Activated T-helper 17 cell treated with anti-CD3 and anti-CD28 coated beads, Interleukin-2, amount 50 U/mL, for 72 hours (primary cell): ENCODE data around the gene GAB4. TPM values are rescaled to one million over a fixed set of nuclear protein-coding genes. Genes with fewer than 3 reads are reported as not detected.
"Not testable (repeated sequence)": the region's sequence is repeated elsewhere in the genome, so short reads cannot be mapped to it uniquely, and the experiment has no call there.

ENCODE experiments used
- ATAC-seq: fragments of 150-1000 bp; cut with Tn5 transposase; replicated peaks from 2 replicates; pipeline ENCODE4 v1.10.0; 2021; ENCODE audit warnings: mild to moderate bottlenecking, moderate library complexity
- H3K27ac Mint-ChIP-seq: one replicate; pipeline ENCODE4 v1.8.0; 2022; ENCODE audit warnings: mixed read lengths
- H3K27me3 Mint-ChIP-seq: one replicate; pipeline ENCODE4 v1.8.0; 2022; ENCODE audit warnings: mixed read lengths
- H3K36me3 Mint-ChIP-seq: one replicate; pipeline ENCODE4 v1.8.0; 2022; ENCODE audit warnings: low read depth, mild to moderate bottlenecking, mixed read lengths
- H3K4me1 Mint-ChIP-seq: one replicate; pipeline ENCODE4 v1.8.0; 2022; ENCODE audit warnings: mixed read lengths
- H3K4me3 Mint-ChIP-seq: one replicate; pipeline ENCODE4 v1.8.0; 2022; ENCODE audit warnings: mild to moderate bottlenecking, mixed read lengths
- H3K9me3 Mint-ChIP-seq: one replicate; pipeline ENCODE4 v1.8.0; 2022; ENCODE audit warnings: mixed read lengths
- total RNA-seq, 2 donors: library from RNA; stranded (reverse); gene quantifications; one replicate each; pipeline ENCODE4 v1.2.3, GENCODE V29; 2022

Gene GAB4, protein sequence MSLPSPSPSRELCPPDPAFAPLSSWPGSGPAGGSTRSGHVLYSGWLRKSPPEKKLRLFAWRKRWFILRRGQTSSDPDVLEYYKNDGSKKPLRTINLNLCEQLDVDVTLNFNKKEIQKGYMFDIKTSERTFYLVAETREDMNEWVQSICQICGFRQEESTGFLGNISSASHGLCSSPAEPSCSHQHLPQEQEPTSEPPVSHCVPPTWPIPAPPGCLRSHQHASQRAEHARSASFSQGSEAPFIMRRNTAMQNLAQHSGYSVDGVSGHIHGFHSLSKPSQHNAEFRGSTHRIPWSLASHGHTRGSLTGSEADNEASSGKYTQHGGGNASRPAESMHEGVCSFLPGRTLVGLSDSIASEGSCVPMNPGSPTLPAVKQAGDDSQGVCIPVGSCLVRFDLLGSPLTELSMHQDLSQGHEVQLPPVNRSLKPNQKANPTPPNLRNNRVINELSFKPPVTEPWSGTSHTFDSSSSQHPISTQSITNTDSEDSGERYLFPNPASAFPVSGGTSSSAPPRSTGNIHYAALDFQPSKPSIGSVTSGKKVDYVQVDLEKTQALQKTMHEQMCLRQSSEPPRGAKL
- total RNA-seq, result not detected

GRCh38 chr22:17007852-17008731 is at the start of gene GAB4:
Gene GAB4 (minus strand): TSS chr22:17008222. CDS start chr22:17008114, 108 bp downstream.
- H3K4me3 Mint-ChIP-seq, result no peak within 1 kb of the TSS
- H3K27me3 Mint-ChIP-seq, result peaks cover 62% of the 10 kb centered on the region
- H3K4me1 Mint-ChIP-seq, result no peaks in the 10 kb centered on the region
- no peak within 1 kb of the TSS for H3K27ac Mint-ChIP-seq
- ATAC-seq, result no peak
- H3K36me3 Mint-ChIP-seq, result no peaks in the 10 kb centered on the region
- no peaks in the 10 kb centered on the region for H3K9me3 Mint-ChIP-seq

DNA sequence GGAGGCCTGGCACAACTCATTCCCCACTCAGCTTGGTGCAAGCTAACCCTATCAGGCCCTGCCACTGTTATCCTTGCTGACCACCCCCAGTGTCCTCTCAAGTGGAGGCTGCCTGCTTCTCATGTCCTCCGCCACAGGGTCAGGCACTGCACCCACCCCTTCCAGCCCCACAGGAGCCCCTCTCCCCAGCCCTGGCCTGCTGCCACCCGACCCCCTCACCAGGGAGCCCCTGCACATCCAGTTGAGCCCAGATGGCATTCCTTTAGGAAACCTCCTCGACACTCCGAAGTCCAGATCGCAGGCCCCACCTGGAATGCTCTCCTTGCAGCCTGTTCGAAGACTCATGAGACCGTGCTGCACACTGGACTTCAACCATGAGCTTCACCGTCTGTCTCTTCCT is 48.8 kb upstream of the GAB4 start:
- H3K36me3 Mint-ChIP-seq, result no peaks in the 10 kb centered on the region
- H3K4me3 Mint-ChIP-seq, result no peak overlapping the region
- ATAC-seq, result no peak
- H3K27ac Mint-ChIP-seq, result no peak overlapping the region
- H3K27me3 Mint-ChIP-seq, result peaks cover 17% of the 10 kb centered on the region
- no peaks in the 10 kb centered on the region for H3K9me3 Mint-ChIP-seq
- peaks cover 4% of the 10 kb centered on the region for H3K4me1 Mint-ChIP-seq

- Mint-ChIP-seq H3K27ac (no peak overlapping the region), H3K27me3 (peaks cover 12% of the 10 kb centered on the region), H3K36me3 (no peaks in the 10 kb centered on the region), H3K4me1 (peaks cover 4% of the 10 kb centered on the region), H3K4me3 (no peak overlapping the region), H3K9me3 (no peaks in the 10 kb centered on the region)
- no peak for ATAC-seq
Measured at GRCh38 chr22:17056058-17056457, 48.0 kb upstream of the GAB4 start.

DNA sequence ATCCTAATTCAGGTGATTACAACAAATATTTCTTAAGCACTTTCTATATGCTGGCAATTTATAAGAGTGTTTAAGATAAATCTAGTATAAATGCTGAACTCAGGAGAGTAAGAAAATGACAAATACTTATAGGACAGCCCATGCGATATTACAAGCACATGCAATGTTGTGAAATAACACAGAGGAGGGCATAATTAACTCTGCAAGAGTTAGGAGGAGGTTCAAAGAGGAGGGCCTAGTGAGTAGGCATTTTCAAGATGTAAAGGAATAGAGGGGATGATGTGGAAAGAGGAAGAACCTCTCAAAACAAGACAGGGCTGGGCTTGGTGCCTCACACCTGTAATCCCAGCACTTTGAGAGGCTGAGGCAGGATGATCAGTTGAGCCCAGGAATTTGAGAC is 39.6 kb upstream of the GAB4 start:
- ATAC-seq, result no peak
- H3K27ac Mint-ChIP-seq, result no peak overlapping the region
- H3K27me3 Mint-ChIP-seq, result peaks cover 7% of the 10 kb centered on the region
- no peak overlapping the region for H3K4me3 Mint-ChIP-seq
- peaks cover 5% of the 10 kb centered on the region for H3K4me1 Mint-ChIP-seq
- H3K9me3 Mint-ChIP-seq, result no peaks in the 10 kb centered on the region
- H3K36me3 Mint-ChIP-seq, result no peaks in the 10 kb centered on the region

- Mint-ChIP-seq H3K4me3 (no peak overlapping the region), H3K27ac (no peak overlapping the region), H3K4me1 (peaks cover 5% of the 10 kb centered on the region), H3K36me3 (no peaks in the 10 kb centered on the region), H3K9me3 (no peaks in the 10 kb centered on the region), H3K27me3 (peaks cover 7% of the 10 kb centered on the region)
- no peak for ATAC-seq
Measured at GRCh38 chr22:17046566-17047348, 38.7 kb upstream of the GAB4 start.

GRCh38 chr22:17043521-17043920 is 35.5 kb upstream of the GAB4 start:
- H3K4me1 Mint-ChIP-seq, result peaks cover 5% of the 10 kb centered on the region
- no peak overlapping the region for H3K4me3 Mint-ChIP-seq
- H3K9me3 Mint-ChIP-seq, result no peaks in the 10 kb centered on the region
- H3K27ac Mint-ChIP-seq, result no peak overlapping the region
- peaks cover 7% of the 10 kb centered on the region for H3K27me3 Mint-ChIP-seq
- no peaks in the 10 kb centered on the region for H3K36me3 Mint-ChIP-seq
- no peak for ATAC-seq

DNA sequence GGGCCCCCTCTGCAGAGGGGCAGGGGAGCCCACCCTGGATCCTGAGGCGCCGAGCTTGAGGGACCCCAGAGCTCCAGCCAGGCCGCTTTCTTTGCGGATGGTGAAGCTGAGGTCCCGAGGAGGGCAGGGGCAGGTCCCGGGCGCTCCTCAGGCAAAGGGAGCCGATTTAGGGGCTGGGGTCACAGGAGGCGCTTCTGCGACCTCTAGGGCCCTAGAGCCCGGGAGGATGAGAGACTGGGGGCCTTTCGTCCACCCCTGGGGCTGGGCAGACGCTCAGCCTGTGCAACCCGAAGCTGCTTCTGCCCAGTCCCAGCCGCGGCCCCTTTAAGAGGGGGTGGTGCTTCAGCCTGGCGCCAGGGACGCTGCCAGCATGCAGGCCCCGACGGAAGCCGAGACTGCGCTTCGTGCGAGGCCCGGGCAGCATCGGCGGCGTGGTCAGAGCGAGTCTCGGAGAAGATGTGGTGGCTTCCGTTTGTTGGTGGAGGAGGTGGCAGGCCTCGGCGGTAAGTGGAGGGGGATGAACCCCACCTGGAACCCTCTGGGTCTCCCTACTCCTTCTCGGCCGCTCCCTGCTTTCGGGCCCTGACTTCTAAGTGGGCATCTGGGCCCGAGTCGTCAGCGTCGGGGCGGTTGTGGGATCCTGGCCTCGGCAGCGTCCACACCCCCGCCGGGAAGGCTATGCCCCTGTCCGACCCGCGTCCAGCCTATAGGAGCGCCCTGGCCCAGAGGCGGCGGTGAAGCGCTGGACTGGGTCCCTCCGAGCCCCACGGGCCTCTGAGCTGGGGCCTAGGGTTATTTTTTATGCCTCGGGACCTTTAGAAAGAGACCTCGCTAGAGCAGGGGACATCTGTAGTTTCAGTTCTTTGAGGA is 29.1 kb upstream of the GAB4 start:
- H3K27me3 Mint-ChIP-seq, H3K9me3 Mint-ChIP-seq, H3K36me3 Mint-ChIP-seq, H3K27ac Mint-ChIP-seq, H3K4me1 Mint-ChIP-seq: not testable (repeated sequence)
- ATAC-seq, result peak; percentile 85
- peak overlapping the region; percentile 39 for H3K4me3 Mint-ChIP-seq

GRCh38 chr22:17035976-17036841 is 28.2 kb upstream of the GAB4 start:
- H3K4me1 Mint-ChIP-seq, H3K27me3 Mint-ChIP-seq, H3K9me3 Mint-ChIP-seq, H3K36me3 Mint-ChIP-seq, H3K27ac Mint-ChIP-seq: not testable (repeated sequence)
- ATAC-seq, result peak; percentile 53
- peak overlapping the region; percentile 56 for H3K4me3 Mint-ChIP-seq

- Mint-ChIP-seq H3K4me3 (peak overlapping the region; percentile 56), H3K4me1 (no peaks in the 10 kb centered on the region), H3K9me3 (no peaks in the 10 kb centered on the region), H3K36me3 (no peaks in the 10 kb centered on the region), H3K27me3 (peaks cover 5% of the 10 kb centered on the region), H3K27ac (no peak overlapping the region)
- no peak for ATAC-seq
Measured at GRCh38 chr22:17035246-17035645, 27.2 kb upstream of the GAB4 start.

- H3K27me3 Mint-ChIP-seq, result not testable (repeated sequence)
Measured at GRCh38 chr22:17034532-17034931, 26.5 kb upstream of the GAB4 start.

GRCh38 chr22:17032277-17032676 is 24.3 kb upstream of the GAB4 start:
- H3K4me1 Mint-ChIP-seq, H3K36me3 Mint-ChIP-seq, H3K9me3 Mint-ChIP-seq, H3K27ac Mint-ChIP-seq, H3K27me3 Mint-ChIP-seq, ATAC-seq, H3K4me3 Mint-ChIP-seq: not testable (repeated sequence)

More at GRCh38 chr22:17034532-17034931, 26.5 kb upstream of the GAB4 start:
- H3K9me3 Mint-ChIP-seq, H3K27ac Mint-ChIP-seq, H3K36me3 Mint-ChIP-seq, H3K4me1 Mint-ChIP-seq, H3K4me3 Mint-ChIP-seq, ATAC-seq: not testable (repeated sequence)

GRCh38 chr22:17024380-17024779 is 16.4 kb upstream of the GAB4 start:
- ATAC-seq, H3K4me1 Mint-ChIP-seq: not testable (repeated sequence)
- peaks cover 27% of the 10 kb centered on the region for H3K27me3 Mint-ChIP-seq

DNA sequence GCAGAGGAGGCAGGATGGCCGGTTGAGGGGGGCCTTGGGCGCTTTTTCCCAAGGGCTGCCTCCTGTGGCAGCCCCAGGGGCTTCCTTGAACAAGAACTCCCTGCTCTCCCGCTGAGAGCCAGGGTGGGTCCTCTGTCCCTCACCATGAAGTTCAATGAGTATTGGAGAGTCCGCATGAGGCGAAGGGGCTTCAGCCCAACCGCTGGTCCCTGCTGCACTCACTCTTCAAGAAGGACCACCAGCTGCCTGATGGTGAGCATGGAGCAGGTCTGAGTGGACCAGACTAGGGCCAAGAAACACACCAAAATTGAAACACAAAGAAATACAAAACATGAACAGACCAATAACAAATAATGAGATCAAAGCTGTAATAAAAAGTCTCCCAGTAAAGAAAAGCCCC is 7.5 kb upstream of the GAB4 start:
- not testable (repeated sequence) for ATAC-seq, H3K36me3 Mint-ChIP-seq, H3K4me1 Mint-ChIP-seq, H3K27ac Mint-ChIP-seq, H3K4me3 Mint-ChIP-seq, H3K9me3 Mint-ChIP-seq
- peaks cover 47% of the 10 kb centered on the region for H3K27me3 Mint-ChIP-seq

More at GRCh38 chr22:17024380-17024779, 16.4 kb upstream of the GAB4 start:
- H3K36me3 Mint-ChIP-seq, H3K27ac Mint-ChIP-seq, H3K4me3 Mint-ChIP-seq, H3K9me3 Mint-ChIP-seq: not testable (repeated sequence)
